Small intestine (tissue), 7 donors: ENCODE results near the gene TEX2. TPM values are rescaled to one million over a fixed set of nuclear protein-coding genes. Genes with fewer than 3 reads are reported as not detected.

Experiments used
- DNase-seq, 2 donors: peaks; one replicate each; pipeline versions ENCODE4 v3.0.0 to v3.0.0-alpha.2; 2013
- FAIRE-seq: peaks from 2 replicates; lab custom pipeline; 2012; peaks lifted over from hg19 to GRCh38; lab: Jason Lieb, UNC
- H3K27ac ChIP-seq, 3 donors: one replicate each; pipeline ENCODE4 v1.5.1; 2013; ENCODE audit warnings: low read length in 2 of 3, mild to moderate bottlenecking in 2 of 3, control low read depth in 1 of 3, inconsistent platforms in 1 of 3, low read depth in 1 of 3, moderate library complexity in 1 of 3
- H3K27me3 ChIP-seq, 3 donors: one replicate each; pipeline ENCODE4 v1.6.1; 2013; ENCODE audit warnings: low read length in 3 of 3, inconsistent platforms in 1 of 3; ENCODE audit not compliant: control insufficient read depth in 3 of 3, insufficient read depth in 3 of 3
- H3K36me3 ChIP-seq, 3 donors: one replicate each; pipeline ENCODE4 v1.6.1; 2013; ENCODE audit warnings: low read length in 3 of 3, inconsistent platforms in 1 of 3, low read depth in 1 of 3, mild to moderate bottlenecking in 1 of 3, moderate library complexity in 1 of 3; ENCODE audit not compliant: control insufficient read depth in 3 of 3, insufficient read depth in 2 of 3
- H3K4me1 ChIP-seq, 3 donors: one replicate each; pipeline ENCODE4 v1.6.1; 2013; ENCODE audit warnings: low read length in 2 of 3, inconsistent platforms in 1 of 3, low read depth in 1 of 3, mild to moderate bottlenecking in 1 of 3, moderate library complexity in 1 of 3; ENCODE audit not compliant: control insufficient read depth in 3 of 3, insufficient read depth in 2 of 3
- H3K4me3 ChIP-seq, 3 donors: one replicate each; pipeline ENCODE4 v1.5.1; 2013; ENCODE audit warnings: low read length in 3 of 3, control low read depth in 1 of 3, inconsistent platforms in 1 of 3, low read depth in 1 of 3, mild to moderate bottlenecking in 1 of 3, moderate library complexity in 1 of 3
- H3K9me3 ChIP-seq, 2 donors: one replicate each; pipeline ENCODE4 v1.6.1; 2013; ENCODE audit warnings: low read depth in 1 of 2, low read length in 1 of 2; ENCODE audit not compliant: control insufficient read depth in 2 of 2, insufficient read depth in 1 of 2
- WGBS, 3 donors: extraction: QIAGEN DNeasy Blood & Tissue Kit; methylation state at CpG; one replicate each; pipeline ENCODE4 v1.1.7; 2013; 5-methylcytosine and 5-hydroxymethylcytosine counted together
- polyA plus RNA-seq, 4 donors: library from polyadenylated mRNA; stranded (reverse) in 3 of 4; unstranded in 1 of 4; fragments of 200-250 nt in 3 of 4; fragments of 120-200 nt in 1 of 4; gene quantifications; one replicate each; pipeline versions ENCODE4 v1.2.1 to v1.2.3, GENCODE V29; 2013
- donor health status: healthy with polysubstance abuse.
- donor health status: control.
- donor health status: control.
- donor health status: Bipolar disorder and iron deficiency.
- donor health status: healthy.

Gene TEX2
- polyA plus RNA-seq, 4 donors = 4.2 to 44.1 (median 10.6) TPM

GRCh38 chr17:64198331-64199090, 64.5 kb downstream of the TEX2 start:
- H3K36me3 ChIP-seq = peaks cover 0 to 2% (median 0%) of the 10 kb centered on the region in 3 donors
- FAIRE-seq = no peak

GRCh38 chr17:64196601-64197000, 66.5 kb downstream of the TEX2 start:
- no peak for FAIRE-seq
- H3K27ac ChIP-seq = no peak overlapping the region
- no peak overlapping the region for H3K4me3 ChIP-seq
- H3K27me3 ChIP-seq = no peaks in the 10 kb centered on the region
- no peak for DNase-seq
- peaks cover 0 to 11% (median 0%) of the 10 kb centered on the region in 3 donors for H3K36me3 ChIP-seq
- peaks cover 0 to 4% of the 10 kb centered on the region in 2 donors for H3K9me3 ChIP-seq
- peaks cover 4 to 14% (median 8%) of the 10 kb centered on the region in 3 donors for H3K4me1 ChIP-seq
- 89 to 95% (median 89%) methylated on average over 4 of the region's 4 CpGs for WGBS, 3 donors

More at GRCh38 chr17:64198331-64199090, 64.5 kb downstream of the TEX2 start:
- H3K27me3 ChIP-seq = no peaks in the 10 kb centered on the region
- peaks cover 8 to 18% (median 8%) of the 10 kb centered on the region in 3 donors for H3K4me1 ChIP-seq
- peaks cover 0 to 4% of the 10 kb centered on the region in 2 donors for H3K9me3 ChIP-seq
- no peak overlapping the region for H3K27ac ChIP-seq
- DNase-seq = peak in 1 of 2 donors; percentile 23
- H3K4me3 ChIP-seq = no peak overlapping the region
- WGBS, 3 donors = 68 to 79% (median 76%) methylated on average over 5 of the region's 5 CpGs

GRCh38 chr17:64193561-64193960, 69.5 kb downstream of the TEX2 start:
- Histone ChIP-seq H3K4me1 (no peaks in the 10 kb centered on the region), H3K36me3 (peaks cover 0 to 27% (median 0%) of the 10 kb centered on the region in 3 donors), H3K4me3 (no peak overlapping the region), H3K27me3 (no peaks in the 10 kb centered on the region), H3K9me3 (peaks cover 0 to 4% of the 10 kb centered on the region in 2 donors), H3K27ac (no peak overlapping the region)
- DNase-seq = no peak
- no peak for FAIRE-seq
- 90 to 93% (median 91%) methylated on average over 9 of the region's 9 CpGs for WGBS, 3 donors

GRCh38 chr17:64192589-64192988, 70.5 kb downstream of the TEX2 start:
- peaks cover 0 to 33% (median 0%) of the 10 kb centered on the region in 3 donors for H3K36me3 ChIP-seq
- WGBS, 3 donors = 58 to 60% (median 58%) methylated on average over 3 of the region's 3 CpGs
- peak in 1 of 2 donors; percentile 50 for DNase-seq
- H3K27ac ChIP-seq = peak overlapping the region in 1 of 3 donors; percentile 2
- no peaks in the 10 kb centered on the region for H3K27me3 ChIP-seq
- peaks cover 0 to under 1% (median 0%) of the 10 kb centered on the region in 3 donors for H3K4me1 ChIP-seq
- H3K9me3 ChIP-seq = peaks cover 0 to 3% of the 10 kb centered on the region in 2 donors
- FAIRE-seq = no peak
- H3K4me3 ChIP-seq = no peak overlapping the region

- DNase-seq = no peak
- Histone ChIP-seq H3K27ac (no peak overlapping the region), H3K4me1 (peaks cover 0 to 11% (median 3%) of the 10 kb centered on the region in 3 donors), H3K9me3 (no peaks in the 10 kb centered on the region), H3K4me3 (no peak overlapping the region), H3K27me3 (no peaks in the 10 kb centered on the region), H3K36me3 (peaks cover 0 to 49% (median 0%) of the 10 kb centered on the region in 3 donors)
- no peak for FAIRE-seq
- WGBS, 3 donors = 65 to 77% (median 70%) methylated on average over 6 of the region's 6 CpGs
Observed at GRCh38 chr17:64190472-64190871, 72.6 kb downstream of the TEX2 start.

GRCh38 chr17:64188088-64188487, 75.0 kb downstream of the TEX2 start:
- Histone ChIP-seq H3K4me1 (peaks cover 0 to 11% (median 3%) of the 10 kb centered on the region in 3 donors), H3K36me3 (peaks cover 0 to 47% (median 0%) of the 10 kb centered on the region in 3 donors), H3K4me3 (no peak overlapping the region), H3K27me3 (no peaks in the 10 kb centered on the region), H3K27ac (no peak overlapping the region), H3K9me3 (no peaks in the 10 kb centered on the region)
- FAIRE-seq (no peak), DNase-seq (no peak)
- WGBS, 3 donors = 96 to 99% (median 96%) methylated on average over 15 of the region's 15 CpGs

GRCh38 chr17:64187093-64187895, 75.8 kb downstream of the TEX2 start:
- Histone ChIP-seq H3K27me3 (no peaks in the 10 kb centered on the region), H3K9me3 (no peaks in the 10 kb centered on the region), H3K4me1 (peaks cover 0 to 11% (median 3%) of the 10 kb centered on the region in 3 donors), H3K27ac (peak overlapping the region in 1 of 3 donors; percentile 73), H3K4me3 (no peak overlapping the region), H3K36me3 (peaks cover 0 to 43% (median 0%) of the 10 kb centered on the region in 3 donors)
- 39 to 78% (median 58%) methylated on average over 11 of the region's 11 CpGs for WGBS, 3 donors
- FAIRE-seq (no peak), DNase-seq (peak; percentile 77 to 83)
